ENCODE results near the gene GRIN2B.

Gene GRIN2B

GRCh38 chr12:13942826-13943225 lies 38.6 kb downstream of the GRIN2B start:
- H3K27me3 ChIP-seq = no peaks in the 10 kb centered on the region
- no peak overlapping the region for H3K27ac ChIP-seq
- H3K4me2 ChIP-seq = no peak overlapping the region
- no peaks in the 10 kb centered on the region for H3K4me1 ChIP-seq
- no peaks in the 10 kb centered on the region for H3K36me3 ChIP-seq
- no peak overlapping the region for H3K9ac ChIP-seq
- H4K20me1 ChIP-seq = no peaks in the 10 kb centered on the region
- TF ChIP-seq Cebpa-rat (IDR thresholded peaks at IDR 0.05) = no peak
- peaks cover 9% of the 10 kb centered on the region; the same call in 1 of the 2 replicates for H3K9me3 ChIP-seq
- H3K4me3 ChIP-seq = no peak overlapping the region

GRCh38 chr12:13941258-13942249 lies 39.8 kb downstream of the GRIN2B start:
- H3K4me3 ChIP-seq = no peak overlapping the region
- H4K20me1 ChIP-seq = no peaks in the 10 kb centered on the region
- no peak overlapping the region for H3K27ac ChIP-seq
- no peak for TF ChIP-seq Cebpa-rat (IDR thresholded peaks at IDR 0.05)
- no peak overlapping the region for H3K9ac ChIP-seq
- H3K4me1 ChIP-seq = no peaks in the 10 kb centered on the region
- peaks cover 17% of the 10 kb centered on the region; the same call in 1 of the 2 replicates for H3K9me3 ChIP-seq
- no peaks in the 10 kb centered on the region for H3K36me3 ChIP-seq
- no peak overlapping the region for H3K4me2 ChIP-seq
- no peaks in the 10 kb centered on the region for H3K27me3 ChIP-seq

GRCh38 chr12:13940335-13940865 lies 41.0 kb downstream of the GRIN2B start:
- no peaks in the 10 kb centered on the region for H3K36me3 ChIP-seq
- no peak for TF ChIP-seq Cebpa-rat (IDR thresholded peaks at IDR 0.05)
- no peak overlapping the region for H3K9ac ChIP-seq
- H3K27me3 ChIP-seq = no peaks in the 10 kb centered on the region
- no peak overlapping the region for H3K4me3 ChIP-seq
- H3K4me1 ChIP-seq = no peaks in the 10 kb centered on the region
- H4K20me1 ChIP-seq = no peaks in the 10 kb centered on the region
- no peak overlapping the region for H3K4me2 ChIP-seq
- H3K27ac ChIP-seq = no peak overlapping the region
- peaks cover 17% of the 10 kb centered on the region; the same call in 1 of the 2 replicates for H3K9me3 ChIP-seq

GRCh38 chr12:13937735-13938134 lies 43.7 kb downstream of the GRIN2B start:
- Histone ChIP-seq H3K36me3 (no peaks in the 10 kb centered on the region), H3K4me3 (no peak overlapping the region), H3K27me3 (no peaks in the 10 kb centered on the region), H4K20me1 (no peaks in the 10 kb centered on the region), H3K9me3 (peaks cover 17% of the 10 kb centered on the region; the same call in 1 of the 2 replicates), H3K9ac (no peak overlapping the region), H3K4me1 (no peaks in the 10 kb centered on the region), H3K4me2 (no peak overlapping the region), H3K27ac (no peak overlapping the region)
- no peak for TF ChIP-seq Cebpa-rat (IDR thresholded peaks at IDR 0.05)

GRCh38 chr12:13935169-13935568 lies 46.2 kb downstream of the GRIN2B start:
- no peak overlapping the region for H3K4me2 ChIP-seq
- no peak for TF ChIP-seq Cebpa-rat (IDR thresholded peaks at IDR 0.05)

More at GRCh38 chr12:13935169-13935568, 46.2 kb downstream of the GRIN2B start:
- Histone ChIP-seq H3K36me3 (no peaks in the 10 kb centered on the region), H3K4me3 (no peak overlapping the region), H3K9ac (no peak overlapping the region), H3K4me1 (no peaks in the 10 kb centered on the region), H3K9me3 (peaks cover 17% of the 10 kb centered on the region; the same call in 1 of the 2 replicates), H3K27ac (no peak overlapping the region), H4K20me1 (no peaks in the 10 kb centered on the region), H3K27me3 (no peaks in the 10 kb centered on the region)

Measured in BLaER1 (cell line).